WTC11 (cell line): ENCODE data around the gene ENTHD1.

ENCODE experiments used
- CTCF ChIP-seq: fragments of 200-600 bp; IDR thresholded peaks from 2 replicates; pipeline ENCODE4 v1.8.0; 2022; ENCODE audit warnings: antibody characterized with exemption
- NR3C1 ChIP-seq: sonication (generic); formaldehyde crosslinking; conservative IDR thresholded peaks from 2 replicates; pipeline ENCODE4 v1.8.1; 2023; ENCODE audit warnings: low read depth, mild to moderate bottlenecking, missing genetic modification reagents
- PRRX2 ChIP-seq: fragments of 250-450 bp; sonication (Bioruptor Pico); IDR thresholded peaks from 2 replicates; pipeline ENCODE4 v1.8.0; 2021; ENCODE audit warnings: mild to moderate bottlenecking
- SMAD3 ChIP-seq: sonication (generic); formaldehyde crosslinking; IDR thresholded peaks from 2 replicates; pipeline ENCODE4 v1.8.0; 2022; ENCODE audit warnings: missing genetic modification reagents, mild to moderate bottlenecking, borderline replicate concordance

- TF ChIP-seq PRRX2 (no peak), CTCF (no peak), NR3C1 (no peak), SMAD3 (no peak)
Measured at GRCh38 chr22:39746600-39747262, 146.8 kb downstream of the ENTHD1 start.
